CD4-positive, alpha-beta T cell treated with Interleukin-10 for 1 hour (primary cell): ENCODE results near the gene NBEA.

Experiments used
- DNase-seq: peaks from one replicate; pipeline ENCODE4 v3.0.0-alpha.2; 2020

The NBEA gene

GRCh38 chr13:35478271-35479037 lies 536.4 kb downstream of the NBEA start:
- DNase-seq = no peak

- DNase-seq = no peak
These were observed 537.0 kb downstream of the NBEA start for GRCh38 chr13:35479038-35479492.

GRCh38 chr13:35479706-35480105 lies 537.6 kb downstream of the NBEA start:
- DNase-seq = no peak

- no peak for DNase-seq
These were observed 538.3 kb downstream of the NBEA start for GRCh38 chr13:35480346-35480745.

GRCh38 chr13:35481777-35482176 lies 539.7 kb downstream of the NBEA start:
- no peak for DNase-seq

- DNase-seq = no peak
These were observed 540.5 kb downstream of the NBEA start for GRCh38 chr13:35482527-35482926.

- no peak for DNase-seq
These were observed 541.7 kb downstream of the NBEA start for GRCh38 chr13:35483761-35484160.

GRCh38 chr13:35484384-35484783 lies 542.3 kb downstream of the NBEA start:
- DNase-seq = no peak

GRCh38 chr13:35485424-35485823 lies 543.4 kb downstream of the NBEA start:
- DNase-seq = no peak

- DNase-seq = no peak
These were observed 547.0 kb downstream of the NBEA start for GRCh38 chr13:35489050-35489449.

GRCh38 chr13:35496006-35496405 lies 553.9 kb downstream of the NBEA start:
- DNase-seq = no peak

GRCh38 chr13:35496761-35497386 lies 554.8 kb downstream of the NBEA start:
- DNase-seq = no peak

GRCh38 chr13:35498231-35498630 lies 556.2 kb downstream of the NBEA start:
- no peak for DNase-seq

- DNase-seq = no peak
These were observed 557.2 kb downstream of the NBEA start for GRCh38 chr13:35499196-35499662.

- no peak for DNase-seq
These were observed 557.6 kb downstream of the NBEA start for GRCh38 chr13:35499676-35500075.

GRCh38 chr13:35500144-35500543 lies 558.1 kb downstream of the NBEA start:
- no peak for DNase-seq

- DNase-seq = no peak
These were observed 559.7 kb downstream of the NBEA start for GRCh38 chr13:35501661-35502235.

GRCh38 chr13:35502456-35502855 lies 560.4 kb downstream of the NBEA start:
- DNase-seq = no peak

GRCh38 chr13:35512271-35512920 lies 570.3 kb downstream of the NBEA start:
- no peak for DNase-seq

- DNase-seq = no peak
These were observed 572.0 kb downstream of the NBEA start for GRCh38 chr13:35514061-35514477.

GRCh38 chr13:35514801-35515502 lies 572.9 kb downstream of the NBEA start:
- no peak for DNase-seq

GRCh38 chr13:35518337-35518946 lies 576.4 kb downstream of the NBEA start:
- DNase-seq = no peak
